22Rv1 (cell line): ENCODE data around the gene ARMC5.

Experiments
- CTCF ChIP-seq: fragments of 450-650 bp; IDR thresholded peaks from 2 replicates; pipeline ENCODE4 v1.5.1; 2017; ENCODE audit warnings: mild to moderate bottlenecking
- ZFX ChIP-seq: fragments of 450-650 bp; IDR thresholded peaks from 2 replicates; pipeline ENCODE4 v1.6.1; 2017; ENCODE audit warnings: antibody characterized with exemption, borderline replicate concordance

- TF ChIP-seq CTCF, result no peak
- TF ChIP-seq ZFX, result no peak
These were observed 12.8 kb downstream of the ARMC5 start, which contains the start of gene TGFB1I1 for GRCh38 chr16:31471875-31472708.
